ENCODE measurements around the gene ORC4.
"Not testable (repeated sequence)": the region's sequence is repeated elsewhere in the genome, so short reads cannot be mapped to it uniquely, and the experiment has no call there.

ORC4 gene

GRCh38 chr2:148013876-148014275 lies 6.7 kb downstream of the ORC4 start:
- no peak for DNase-seq

DNA sequence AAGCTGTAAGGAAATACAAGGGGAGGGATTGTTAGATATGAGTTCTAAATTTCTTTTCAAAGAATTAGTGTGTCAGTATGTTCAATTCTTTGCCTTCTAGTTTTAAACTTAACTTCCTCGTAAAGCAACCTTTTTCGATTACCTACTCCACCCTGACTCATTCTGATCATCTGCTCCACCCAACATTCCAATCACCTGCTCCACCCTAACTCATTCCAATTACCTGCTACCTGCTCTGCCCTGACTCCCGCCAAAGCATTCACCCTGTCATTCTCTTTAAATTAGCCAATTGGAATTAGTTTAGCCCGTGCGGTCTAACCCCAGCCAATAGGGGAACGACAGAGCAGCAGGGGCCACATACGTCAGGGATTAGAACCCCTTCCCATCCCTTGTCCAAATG lies 12.1 kb downstream of the ORC4 start:
- DNase-seq = not testable (repeated sequence)

DNA sequence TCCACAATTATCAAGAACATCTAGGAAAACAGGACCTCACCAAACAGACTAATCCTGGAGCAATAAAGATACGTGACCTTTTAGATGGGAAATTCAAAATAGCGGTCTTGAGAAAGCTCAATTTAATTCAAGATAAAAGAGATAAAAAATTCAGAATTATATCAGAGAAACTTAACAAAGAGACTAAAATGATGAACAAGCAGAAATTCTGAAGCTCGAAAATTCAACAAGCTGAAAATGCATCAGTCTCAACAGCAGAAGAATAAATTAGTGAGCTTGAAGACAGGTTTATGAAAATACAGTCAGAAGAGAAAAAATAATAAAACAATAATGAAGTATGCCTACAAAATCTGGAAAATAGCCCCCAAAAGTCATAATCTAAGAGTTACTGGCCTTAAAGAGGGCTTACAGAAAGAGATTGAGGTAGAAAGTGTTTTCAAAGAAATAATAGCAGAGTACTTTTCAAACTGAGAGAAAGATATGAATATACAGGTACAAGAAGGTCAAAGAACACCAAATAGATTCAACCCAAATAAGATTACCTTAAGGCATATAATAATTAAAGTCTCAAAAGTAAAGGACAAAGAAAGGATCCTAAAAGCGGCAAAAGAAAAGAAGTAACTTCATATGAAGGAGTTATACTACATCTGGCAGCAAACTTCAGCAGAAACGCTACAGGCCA lies 13.2 kb downstream of the ORC4 start:
- no peak for DNase-seq

DNA sequence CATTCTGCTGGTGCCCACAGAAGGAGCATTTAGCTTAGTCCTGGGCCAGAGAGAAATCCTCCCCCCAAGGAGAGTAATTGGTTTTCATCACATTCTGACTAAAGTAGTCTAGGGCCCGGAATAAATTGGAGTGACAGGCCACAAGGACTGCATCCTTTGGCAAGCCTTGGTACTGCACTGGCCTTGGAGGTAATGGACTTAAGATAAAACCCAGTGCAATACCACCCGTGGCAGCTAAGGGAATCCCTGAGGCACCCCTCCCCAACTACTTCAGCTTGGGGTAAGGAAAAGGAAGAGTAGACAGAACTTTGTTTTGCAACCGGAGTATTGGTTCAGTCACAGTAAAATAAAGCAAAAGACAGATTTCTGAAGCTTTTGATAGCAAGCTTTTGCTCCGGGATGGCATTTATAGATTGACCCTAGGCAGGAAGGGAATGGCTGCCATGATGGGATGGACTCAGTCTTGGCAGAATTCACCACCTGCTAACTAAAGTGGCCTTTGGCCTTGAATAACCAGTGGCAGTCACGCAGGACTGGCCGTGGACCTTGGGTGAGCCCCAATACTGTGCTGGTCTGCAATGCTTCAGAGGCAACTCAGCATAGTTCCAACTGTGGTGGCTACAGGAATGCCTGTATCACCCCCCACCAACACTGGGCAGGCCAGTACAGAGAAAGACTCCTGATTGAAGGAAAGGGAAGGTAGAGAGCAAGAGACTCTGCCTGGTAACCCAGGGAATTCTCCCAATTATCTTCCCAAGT lies 14.1 kb downstream of the ORC4 start:
- no peak for DNase-seq

DNA sequence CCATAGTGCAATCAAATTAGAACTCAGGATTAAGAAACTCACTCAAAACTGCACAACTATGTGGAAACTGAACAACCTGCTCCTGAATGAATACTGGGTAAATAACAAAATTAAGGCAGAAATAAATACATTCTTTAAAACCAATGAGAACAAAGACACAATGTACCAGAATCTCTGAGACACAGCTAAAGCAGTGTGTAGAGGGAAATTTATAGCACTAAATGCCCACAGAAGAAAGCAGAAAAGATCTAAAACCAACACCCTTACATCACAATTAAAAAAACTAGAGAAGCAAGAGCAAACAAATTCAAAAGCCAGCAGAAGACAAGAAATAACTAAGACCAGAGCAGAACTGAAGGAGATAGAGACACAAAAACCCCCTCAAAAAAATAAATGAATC lies 18.1 kb downstream of the ORC4 start:
- not testable (repeated sequence) for DNase-seq

DNA sequence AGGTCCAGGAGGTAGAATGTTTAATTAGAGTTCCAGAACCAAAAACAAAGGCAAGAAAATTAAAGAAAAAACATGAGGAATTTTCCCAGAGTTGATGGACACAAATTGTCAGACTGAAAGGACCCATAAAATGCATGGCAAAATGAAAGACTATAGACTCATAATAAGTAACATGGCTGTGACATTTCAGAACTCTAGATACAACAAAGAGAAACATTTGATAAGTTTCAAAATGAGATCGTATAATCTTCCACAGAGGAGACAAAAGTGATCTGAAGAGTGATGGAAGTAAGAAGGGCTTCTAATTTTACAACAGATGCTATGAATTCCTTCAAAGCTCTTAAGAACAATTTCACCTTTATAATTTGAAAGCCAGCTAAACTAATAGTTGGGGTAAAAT lies 20.4 kb downstream of the ORC4 start:
- no peak for DNase-seq

- DNase-seq = no peak
These were observed 21.4 kb downstream of the ORC4 start for GRCh38 chr2:147999126-147999525.

GRCh38 chr2:147998203-147998602 lies 22.3 kb downstream of the ORC4 start:
- no peak for DNase-seq

GRCh38 chr2:147996828-147997227 lies 23.7 kb downstream of the ORC4 start:
- no peak for DNase-seq

DNA sequence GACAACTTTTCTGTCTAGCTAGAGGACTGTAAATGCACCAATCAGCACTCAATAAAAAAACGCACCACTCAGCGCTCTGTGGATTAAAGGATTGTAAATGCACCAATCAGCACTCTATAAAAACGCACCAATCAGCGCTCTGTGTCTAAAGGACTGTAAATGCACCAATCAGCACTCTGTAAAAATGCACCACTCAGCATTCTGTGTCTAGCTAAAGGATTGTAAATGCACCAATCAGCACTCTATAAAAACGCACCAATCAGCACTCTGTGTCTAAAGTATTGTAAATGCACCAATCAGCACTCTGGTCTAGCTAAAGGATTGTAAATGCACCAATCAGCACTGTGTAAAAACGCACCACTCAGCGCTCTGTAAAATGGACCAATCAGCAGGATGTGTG lies 25.6 kb downstream of the ORC4 start:
- DNase-seq = not testable (repeated sequence)

DNA sequence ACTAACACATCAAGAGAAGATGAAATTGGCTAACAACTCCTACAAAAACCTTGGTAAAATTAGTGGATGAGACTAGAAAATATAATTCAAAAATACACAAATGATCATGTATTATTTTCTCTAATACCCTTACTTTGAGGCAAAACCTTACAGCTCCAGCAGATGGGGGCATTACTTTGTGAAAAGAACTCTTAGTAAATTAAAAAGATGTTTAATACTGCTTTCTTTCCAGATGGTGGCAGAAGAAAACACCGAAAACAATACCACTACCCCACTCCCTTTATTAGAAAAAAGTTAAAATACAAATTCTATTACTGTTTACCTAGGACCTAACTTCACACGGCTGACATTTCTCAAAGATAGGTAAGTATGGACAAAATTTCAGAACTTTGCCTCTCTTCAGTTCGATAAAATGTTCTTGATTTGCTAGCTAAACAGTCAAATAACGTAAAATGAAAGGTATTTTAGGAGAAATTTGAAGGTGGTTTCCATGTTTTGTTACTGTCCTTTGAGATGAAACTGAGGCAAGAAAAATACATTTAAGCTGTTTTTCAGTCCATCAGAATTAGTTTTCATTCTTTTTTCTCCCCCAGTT lies 30.6 kb downstream of the ORC4 start:
- no peak for DNase-seq

- DNase-seq = no peak
These were observed 31.4 kb downstream of the ORC4 start for GRCh38 chr2:147989102-147989501.

GRCh38 chr2:147980940-147981528 lies 39.5 kb downstream of the ORC4 start:
- DNase-seq = no peak

GRCh38 chr2:147977679-147978078 lies 42.9 kb downstream of the ORC4 start:
- DNase-seq = no peak

- no peak for DNase-seq
These were observed 44.4 kb downstream of the ORC4 start for GRCh38 chr2:147976102-147976501.

GRCh38 chr2:147968571-147968970 lies 52.0 kb downstream of the ORC4 start:
- DNase-seq = no peak

DNA sequence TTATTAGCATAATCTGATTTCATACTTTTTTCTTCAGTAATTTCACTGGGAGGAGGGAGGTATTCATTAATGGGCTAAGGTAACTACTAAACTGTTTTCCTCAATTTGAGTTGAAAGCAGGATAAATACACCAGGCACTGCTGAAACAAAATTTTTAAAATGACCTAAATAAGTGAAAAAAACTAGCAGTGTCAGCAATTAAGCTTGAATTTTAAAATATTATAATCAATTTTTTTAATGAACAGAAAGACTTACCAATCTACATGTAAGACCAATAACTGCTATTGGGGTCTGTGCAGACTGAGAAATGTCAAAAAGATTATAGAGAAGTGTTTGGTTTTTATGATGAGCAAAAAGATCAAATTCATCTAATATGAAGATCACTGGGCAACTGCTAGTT lies 68.4 kb downstream of the ORC4 start:
- no peak for DNase-seq

DNA sequence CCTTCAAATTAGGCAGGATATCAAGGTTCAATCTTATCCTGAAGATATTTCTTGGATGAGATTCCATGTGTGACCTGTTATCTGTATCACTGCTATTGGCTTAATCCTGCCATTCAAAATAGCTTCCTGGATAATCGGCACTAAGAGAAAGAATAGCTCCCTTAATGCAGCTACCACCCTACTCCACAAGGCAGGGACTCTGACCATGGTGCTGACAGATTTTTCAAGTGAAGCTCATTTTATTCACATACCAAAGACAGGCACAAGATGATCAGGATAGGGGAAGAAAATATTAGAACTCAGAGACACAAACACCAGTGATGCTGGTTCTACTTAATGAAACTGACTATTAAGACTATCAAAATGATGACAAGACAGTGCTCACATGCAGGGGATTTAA lies 74.9 kb downstream of the ORC4 start:
- DNase-seq = no peak

GRCh38 chr2:147939313-147939712 lies 81.2 kb downstream of the ORC4 start:
- DNase-seq = no peak

- no peak for DNase-seq
These were observed 82.7 kb downstream of the ORC4 start for GRCh38 chr2:147937744-147938349.

DNA sequence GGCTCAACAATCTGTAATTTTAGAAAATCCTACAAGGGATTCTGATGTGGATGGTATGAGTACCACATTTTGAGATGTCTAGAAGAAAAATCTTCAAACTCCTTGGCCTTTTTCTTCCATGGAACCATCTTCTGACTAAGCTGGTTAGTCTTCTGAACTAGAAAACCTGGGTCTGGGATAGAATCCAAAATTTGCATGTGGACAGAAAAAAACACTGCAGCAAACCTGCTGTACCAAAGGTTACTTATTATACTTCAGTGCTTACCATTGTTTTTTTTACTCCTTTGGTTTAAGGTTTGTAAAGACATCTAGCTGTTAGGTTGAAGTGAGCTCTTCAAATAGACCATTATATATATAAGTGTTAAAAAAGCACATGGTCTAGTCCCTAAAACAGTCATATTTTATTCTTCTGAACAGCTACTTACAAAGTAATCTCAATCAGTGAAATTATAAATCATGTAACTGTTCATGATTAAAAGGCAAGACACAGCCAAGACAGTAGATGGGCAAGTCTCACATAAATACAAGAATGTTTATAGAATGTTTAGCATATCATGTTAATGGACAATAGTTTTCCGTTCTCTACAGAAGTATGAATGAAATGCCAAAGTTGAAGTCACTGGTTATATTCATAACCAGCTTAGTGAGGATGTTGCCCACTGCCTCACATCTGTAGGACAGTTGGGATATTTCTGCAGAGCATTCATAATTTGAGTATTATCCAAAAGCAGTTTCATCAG lies 85.5 kb downstream of the ORC4 start:
- no peak for DNase-seq

DNA sequence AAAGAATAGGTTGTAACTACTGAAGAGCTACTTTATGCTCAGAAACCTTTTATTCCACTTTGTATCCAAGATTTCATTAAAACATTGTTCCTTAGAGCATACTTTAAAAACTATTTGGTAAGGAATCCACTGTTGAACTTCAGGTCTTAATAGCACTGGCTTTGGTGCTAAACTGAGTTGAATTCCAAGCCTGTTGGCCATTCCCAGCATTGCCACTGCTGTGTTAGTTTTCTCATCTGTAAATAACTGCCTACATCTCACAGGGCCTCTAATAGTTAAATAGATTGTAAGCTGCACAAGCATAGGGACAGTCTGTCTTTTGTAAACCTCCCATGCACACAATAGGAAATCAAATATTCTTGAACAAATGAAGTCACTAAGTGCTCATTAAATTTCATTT lies 86.6 kb downstream of the ORC4 start:
- DNase-seq = no peak
